HG02763 (cell line): ENCODE data around the gene ZFHX3.

Experiments used
- ATAC-seq: cut with Tn5 transposase; IDR thresholded peaks from one replicate; pipeline ENCODE4 v1.9.1; 2021; ENCODE audit warnings: mild to moderate bottlenecking, moderate library complexity; ENCODE audit not compliant: unreplicated experiment

ZFHX3 gene

GRCh38 chr16:72911971-72912370 is 136.0 kb downstream of the ZFHX3 start:
- ATAC-seq: no peak

- no peak for ATAC-seq
These were observed 137.1 kb downstream of the ZFHX3 start for GRCh38 chr16:72910875-72911274.

- ATAC-seq: no peak
These were observed 137.5 kb downstream of the ZFHX3 start for GRCh38 chr16:72910381-72910780.

GRCh38 chr16:72909196-72909595 is 138.7 kb downstream of the ZFHX3 start:
- no peak for ATAC-seq

GRCh38 chr16:72908362-72909167 is 139.4 kb downstream of the ZFHX3 start:
- ATAC-seq: no peak

GRCh38 chr16:72905581-72905980 is 142.3 kb downstream of the ZFHX3 start:
- no peak for ATAC-seq

- ATAC-seq: no peak
These were observed 144.8 kb downstream of the ZFHX3 start for GRCh38 chr16:72903176-72903575.

- ATAC-seq: no peak
These were observed 145.7 kb downstream of the ZFHX3 start for GRCh38 chr16:72902206-72902605.

- ATAC-seq: no peak
These were observed 146.8 kb downstream of the ZFHX3 start for GRCh38 chr16:72901000-72901627.

GRCh38 chr16:72898216-72898825 is 149.6 kb downstream of the ZFHX3 start:
- no peak for ATAC-seq

- no peak for ATAC-seq
These were observed 150.2 kb downstream of the ZFHX3 start for GRCh38 chr16:72897707-72898106.

- ATAC-seq: no peak
These were observed 151.3 kb downstream of the ZFHX3 start for GRCh38 chr16:72896485-72897118.

- ATAC-seq: no peak
These were observed 152.0 kb downstream of the ZFHX3 start for GRCh38 chr16:72895951-72896350.

GRCh38 chr16:72894293-72895151 is 153.4 kb downstream of the ZFHX3 start:
- ATAC-seq: no peak

- no peak for ATAC-seq
These were observed 156.4 kb downstream of the ZFHX3 start for GRCh38 chr16:72891291-72892227.

- no peak for ATAC-seq
These were observed 157.3 kb downstream of the ZFHX3 start for GRCh38 chr16:72890587-72890986.

- ATAC-seq: no peak
These were observed 158.0 kb downstream of the ZFHX3 start for GRCh38 chr16:72889616-72890582.

GRCh38 chr16:72887537-72887936 is 160.4 kb downstream of the ZFHX3 start:
- ATAC-seq: no peak
